Measurements from ENCODE around the gene PTPRD.

DNA sequence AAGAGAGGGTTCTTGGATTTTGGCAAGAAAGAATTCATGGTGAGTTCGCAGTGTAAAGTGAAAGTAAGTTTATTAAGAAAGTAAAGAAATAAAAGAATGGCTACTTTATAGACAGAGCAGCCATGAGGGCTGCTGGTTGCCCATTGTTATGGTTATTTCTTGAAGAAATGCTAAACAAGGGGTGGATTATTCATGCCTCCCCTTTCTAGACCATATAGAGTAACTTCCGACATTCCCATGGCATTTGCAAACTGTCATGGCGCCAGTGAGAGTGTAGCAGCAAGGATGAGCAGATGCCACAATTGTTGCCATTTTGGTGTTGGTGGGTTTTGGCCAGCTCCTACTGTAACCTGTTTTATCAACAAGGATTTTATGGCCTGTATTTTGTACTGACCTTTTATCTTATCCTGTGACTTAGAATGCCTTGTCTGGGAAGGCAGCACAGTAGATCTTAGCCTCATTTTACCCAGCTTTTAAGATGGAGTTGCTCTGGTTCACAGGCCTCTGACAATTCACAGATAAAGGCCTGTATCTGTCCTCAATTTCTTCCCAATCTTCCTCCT lies 1787.1 kb downstream of the PTPRD start:
- TF ChIP-seq, protein P1, sequence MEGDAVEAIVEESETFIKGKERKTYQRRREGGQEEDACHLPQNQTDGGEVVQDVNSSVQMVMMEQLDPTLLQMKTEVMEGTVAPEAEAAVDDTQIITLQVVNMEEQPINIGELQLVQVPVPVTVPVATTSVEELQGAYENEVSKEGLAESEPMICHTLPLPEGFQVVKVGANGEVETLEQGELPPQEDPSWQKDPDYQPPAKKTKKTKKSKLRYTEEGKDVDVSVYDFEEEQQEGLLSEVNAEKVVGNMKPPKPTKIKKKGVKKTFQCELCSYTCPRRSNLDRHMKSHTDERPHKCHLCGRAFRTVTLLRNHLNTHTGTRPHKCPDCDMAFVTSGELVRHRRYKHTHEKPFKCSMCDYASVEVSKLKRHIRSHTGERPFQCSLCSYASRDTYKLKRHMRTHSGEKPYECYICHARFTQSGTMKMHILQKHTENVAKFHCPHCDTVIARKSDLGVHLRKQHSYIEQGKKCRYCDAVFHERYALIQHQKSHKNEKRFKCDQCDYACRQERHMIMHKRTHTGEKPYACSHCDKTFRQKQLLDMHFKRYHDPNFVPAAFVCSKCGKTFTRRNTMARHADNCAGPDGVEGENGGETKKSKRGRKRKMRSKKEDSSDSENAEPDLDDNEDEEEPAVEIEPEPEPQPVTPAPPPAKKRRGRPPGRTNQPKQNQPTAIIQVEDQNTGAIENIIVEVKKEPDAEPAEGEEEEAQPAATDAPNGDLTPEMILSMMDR (IDR thresholded peaks at IDR 0.05; ENCODE audit: insufficient read depth, low read length, poor library complexity, severe bottlenecking) = no peak
- no peak for TF ChIP-seq EZH2phosphoT487 (conservative IDR thresholded peaks at IDR 0.05; ENCODE audit: low read length)
